GM23248 (cell line): ENCODE data around the gene LAMP5. TPM values are rescaled to one million over a fixed set of nuclear protein-coding genes. Genes with fewer than 3 reads are reported as not detected.

ENCODE experiments used
- DNase-seq: peaks from one replicate; pipeline ENCODE4 v3.0.0-alpha.2; 2015
- H2AFZ ChIP-seq: fragments of 200-600 bp; sonication (generic); 2 replicates; pipeline ENCODE4 v1.6.1; 2016; ENCODE audit warnings: antibody characterized with exemption
- H3F3A ChIP-seq: fragments of 200-600 bp; sonication (generic); 2 replicates; pipeline ENCODE4 v1.6.1; 2016; ENCODE audit warnings: mild to moderate bottlenecking, antibody characterized with exemption, mixed run types; ENCODE audit not compliant: insufficient read depth
- H3K27ac ChIP-seq: fragments of 200-600 bp; sonication (generic); 2 replicates; pipeline ENCODE4 v1.5.1; 2016; ENCODE audit warnings: mild to moderate bottlenecking
- H3K27me3 ChIP-seq: fragments of 200-600 bp; sonication (generic); replicated peaks from 2 replicates; pipeline ENCODE4 v1.6.1; 2016; ENCODE audit warnings: mild to moderate bottlenecking; ENCODE audit not compliant: insufficient read depth
- H3K36me3 ChIP-seq: fragments of 200-600 bp; sonication (generic); 2 replicates; pipeline ENCODE4 v1.6.1; 2016; ENCODE audit warnings: low read depth, mild to moderate bottlenecking
- H3K4me1 ChIP-seq: fragments of 200-600 bp; sonication (generic); 2 replicates; pipeline ENCODE4 v1.6.1; 2016; ENCODE audit warnings: mild to moderate bottlenecking; ENCODE audit not compliant: insufficient read depth
- H3K4me2 ChIP-seq: fragments of 200-600 bp; sonication (generic); one replicate; pipeline ENCODE4 v1.6.1; 2016; ENCODE audit warnings: mild to moderate bottlenecking; ENCODE audit not compliant: unreplicated experiment
- H3K4me3 ChIP-seq: fragments of 200-600 bp; sonication (generic); 2 replicates; pipeline ENCODE4 v1.5.1; 2016; ENCODE audit warnings: mild to moderate bottlenecking
- H3K79me2 ChIP-seq: fragments of 200-600 bp; sonication (generic); 2 replicates; pipeline ENCODE4 v1.6.1; 2016; ENCODE audit warnings: mild to moderate bottlenecking; ENCODE audit not compliant: insufficient read depth
- H3K9ac ChIP-seq: fragments of 200-600 bp; sonication (generic); 2 replicates; pipeline ENCODE4 v1.6.1; 2016; ENCODE audit warnings: mild to moderate bottlenecking
- H3K9me2 ChIP-seq: fragments of 200-600 bp; sonication (generic); 2 replicates; pipeline ENCODE4 v1.6.1; 2016; ENCODE audit warnings: mixed run types, mild to moderate bottlenecking, moderate library complexity; ENCODE audit not compliant: insufficient read depth
- H3K9me3 ChIP-seq: fragments of 200-600 bp; sonication (generic); one replicate; pipeline ENCODE4 v1.6.1; 2017; ENCODE audit warnings: low read depth
- H4K20me1 ChIP-seq: fragments of 200-600 bp; sonication (generic); 2 replicates; pipeline ENCODE4 v1.6.0; 2016; ENCODE audit not compliant: insufficient read depth
- EZH2 ChIP-seq: fragments of 200-600 bp; sonication (generic); IDR thresholded peaks from 2 replicates; pipeline ENCODE4 v1.6.1; 2018; ENCODE audit warnings: antibody characterized with exemption, mild to moderate bottlenecking; ENCODE audit not compliant: insufficient read depth, poor library complexity, severe bottlenecking
- EZH2phosphoT487 ChIP-seq: fragments of 200-600 bp; sonication (generic); IDR thresholded peaks from 2 replicates; pipeline ENCODE4 v1.6.1; 2018; ENCODE audit warnings: antibody characterized with exemption, moderate library complexity, mild to moderate bottlenecking, low read depth; ENCODE audit not compliant: insufficient read depth
- WGBS, 2 experiments: methylation state at CpG; one replicate each; pipeline ENCODE4 v1.1.6; 2015 to 2017; ENCODE audit warnings: low lambda C conversion rate in 2 of 2, low coverage in 1 of 2; ENCODE audit errors: missing lambda C conversion rate in 2 of 2; 5-methylcytosine and 5-hydroxymethylcytosine counted together
- in situ Hi-C: fragments of 300-500 bp; cut with MboI; formaldehyde crosslinking; loops from 2 replicates; pipeline ENCODE4 v1.15.0; 2020
- polyA plus RNA-seq: library from polyadenylated mRNA; unstranded; fragments of >200 nt; fragmentation: Nextera tagmentation; extraction: Ambion mirVana; gene quantifications from 2 replicates; pipeline ENCODE4 v1.2.1, GENCODE V29; 2016
- total RNA-seq: library from RNA; depleted of rRNA; stranded (reverse); fragments of >200 nt; shearing (Covaris generic); gene quantifications from 2 replicates; pipeline ENCODE4 v1.2.3, GENCODE V29; 2014

Gene LAMP5
- total and polyA plus RNA-seq, 2 experiments from 2014 or later, result 0.11 TPM; not detected in 1

GRCh38 chr20:9490161-9490560, 24.2 kb upstream of the LAMP5 start:
- in situ Hi-C loops, result no loop called here
- DNase-seq, result no peak
- Histone ChIP-seq H3K4me3 (no peak overlapping the region), H3K4me1 (no peaks in the 10 kb centered on the region), H3K79me2 (no peaks in the 10 kb centered on the region), H3F3A (no peaks in the 10 kb centered on the region), H3K36me3 (no peaks in the 10 kb centered on the region), H3K4me2 (no peak overlapping the region), H2AFZ (no peak overlapping the region), H3K27ac (no peak overlapping the region), H3K9me3 (no peaks in the 10 kb centered on the region), H3K9me2 (no peaks in the 10 kb centered on the region), H3K27me3 (0 out of 2 replicates have a peak, but pooled peaks cover 5% of the 10 kb centered on the region), H3K9ac (no peak overlapping the region), H4K20me1 (no peaks in the 10 kb centered on the region; the same call in 1 of the 2 replicates)
- WGBS, 2 experiments, result 18 to 19% methylated on average over 3 of the region's 3 CpGs
- TF ChIP-seq EZH2phosphoT487, result no peak
- TF ChIP-seq EZH2, result no peak

- Histone ChIP-seq H3F3A (no peaks in the 10 kb centered on the region), H3K9ac (no peak overlapping the region), H3K9me3 (no peaks in the 10 kb centered on the region), H2AFZ (no peak overlapping the region), H3K4me2 (no peak overlapping the region), H4K20me1 (no peaks in the 10 kb centered on the region; the same call in 1 of the 2 replicates), H3K9me2 (no peaks in the 10 kb centered on the region), H3K4me1 (no peaks in the 10 kb centered on the region), H3K27me3 (0 out of 2 replicates have a peak, but pooled peaks cover 5% of the 10 kb centered on the region), H3K36me3 (no peaks in the 10 kb centered on the region), H3K4me3 (no peak overlapping the region), H3K79me2 (no peaks in the 10 kb centered on the region), H3K27ac (no peak overlapping the region)
- in situ Hi-C loops, result no loop called here
- DNase-seq, result no peak
- 61 to 70% methylated on average over 3 of the region's 3 CpGs for WGBS, 2 experiments
- no peak for TF ChIP-seq EZH2phosphoT487
- no peak for TF ChIP-seq EZH2
Measured at GRCh38 chr20:9490631-9491030, 23.8 kb upstream of the LAMP5 start.

- H2AFZ ChIP-seq, result no peak overlapping the region
- H3K4me1 ChIP-seq, result no peaks in the 10 kb centered on the region
- in situ Hi-C loops, result no loop called here
- no peak overlapping the region for H3K4me2 ChIP-seq
- 0 out of 2 replicates have a peak, but pooled peaks cover 5% of the 10 kb centered on the region for H3K27me3 ChIP-seq
- H4K20me1 ChIP-seq, result no peaks in the 10 kb centered on the region; the same call in 1 of the 2 replicates
- WGBS, 2 experiments, result 0 to 35% methylated on average over 1 of the region's 1 CpG
- no peak overlapping the region for H3K27ac ChIP-seq
- no peaks in the 10 kb centered on the region for H3K79me2 ChIP-seq
- TF ChIP-seq EZH2phosphoT487 (no peak), EZH2 (no peak)
- no peaks in the 10 kb centered on the region for H3K36me3 ChIP-seq
- DNase-seq, result no peak
- no peaks in the 10 kb centered on the region for H3F3A ChIP-seq
- H3K9me3 ChIP-seq, result no peaks in the 10 kb centered on the region
- no peak overlapping the region for H3K4me3 ChIP-seq
- H3K9ac ChIP-seq, result no peak overlapping the region
- no peaks in the 10 kb centered on the region for H3K9me2 ChIP-seq
Measured at GRCh38 chr20:9491324-9491723, 23.1 kb upstream of the LAMP5 start.

GRCh38 chr20:9492067-9492466, 22.3 kb upstream of the LAMP5 start:
- Histone ChIP-seq H3K4me1 (no peaks in the 10 kb centered on the region), H3F3A (no peaks in the 10 kb centered on the region), H3K79me2 (no peaks in the 10 kb centered on the region), H3K27ac (no peak overlapping the region), H3K4me2 (no peak overlapping the region), H2AFZ (no peak overlapping the region), H3K9me2 (no peaks in the 10 kb centered on the region), H3K9ac (no peak overlapping the region), H3K4me3 (no peak overlapping the region), H4K20me1 (no peaks in the 10 kb centered on the region; the same call in 1 of the 2 replicates), H3K9me3 (no peaks in the 10 kb centered on the region), H3K36me3 (no peaks in the 10 kb centered on the region), H3K27me3 (0 out of 2 replicates have a peak, but pooled peaks cover 5% of the 10 kb centered on the region)
- no peak for DNase-seq
- in situ Hi-C loops, result no loop called here
- WGBS, 2 experiments, result 6 to 10% methylated on average over 4 of the region's 4 CpGs
- TF ChIP-seq EZH2 (no peak), EZH2phosphoT487 (no peak)
